ENCODE measurements around the gene PSMB7.

Gene PSMB7

DNA sequence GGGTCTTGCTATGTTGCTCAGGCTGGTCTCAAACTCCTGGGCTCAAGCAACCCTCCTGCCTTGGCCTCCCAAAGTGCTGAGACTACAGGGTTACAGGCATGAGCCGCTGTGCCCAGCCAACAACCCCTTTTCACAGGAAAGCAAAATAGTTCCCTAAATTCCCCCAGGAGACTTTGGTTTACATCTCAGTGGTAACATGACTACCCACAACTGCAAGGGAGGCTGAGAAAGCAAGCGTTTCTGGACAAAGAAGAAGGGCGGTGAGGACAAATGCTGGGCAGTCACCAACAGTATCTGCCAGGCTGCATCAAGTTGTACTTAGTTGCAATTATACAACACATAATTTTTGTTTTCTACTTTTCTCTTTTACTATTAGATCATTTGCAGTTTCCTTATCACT lies 27.6 kb upstream of the PSMB7 start:
- FAIRE-seq, result no peak

DNA sequence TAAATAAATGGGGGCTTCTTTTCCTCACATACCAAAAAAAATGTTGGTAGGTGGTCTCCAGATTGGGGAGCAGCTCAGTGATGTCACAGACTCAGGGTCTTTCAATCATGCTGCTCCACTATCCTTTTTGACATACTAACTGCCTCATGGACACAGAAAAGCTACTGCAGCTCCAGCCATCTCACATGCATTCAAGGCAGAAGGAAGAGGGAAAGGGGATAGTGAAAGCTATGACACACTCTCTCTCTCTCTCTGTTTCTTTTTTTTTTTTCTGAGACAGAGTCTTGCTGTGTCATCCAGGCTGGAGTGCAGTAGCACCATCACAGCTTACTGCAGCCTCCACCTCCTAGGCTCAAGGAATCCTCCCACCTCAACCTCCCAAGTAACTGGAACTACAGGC lies 27.1 kb upstream of the PSMB7 start:
- FAIRE-seq, result no peak

DNA sequence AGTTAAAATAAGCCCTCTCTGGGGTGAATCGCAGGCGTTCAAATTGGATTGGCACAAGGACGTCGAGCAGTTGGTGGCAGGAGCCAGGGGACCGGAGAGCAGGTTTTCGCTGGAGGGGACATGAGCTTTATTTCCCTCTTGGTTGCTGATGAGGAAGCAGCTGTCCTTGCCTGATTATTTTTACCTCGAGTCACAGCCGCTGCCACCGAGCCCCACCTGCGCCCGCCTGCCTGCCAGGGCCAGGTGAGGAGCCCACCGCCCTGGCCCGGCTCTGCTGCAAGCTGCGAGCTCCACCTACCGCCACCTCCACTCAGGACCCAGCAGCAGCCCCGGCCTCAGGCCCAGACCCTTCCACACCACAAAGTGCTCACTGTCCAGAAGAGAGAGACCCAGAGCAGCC lies 26.0 kb upstream of the PSMB7 start:
- FAIRE-seq, result no peak

DNA sequence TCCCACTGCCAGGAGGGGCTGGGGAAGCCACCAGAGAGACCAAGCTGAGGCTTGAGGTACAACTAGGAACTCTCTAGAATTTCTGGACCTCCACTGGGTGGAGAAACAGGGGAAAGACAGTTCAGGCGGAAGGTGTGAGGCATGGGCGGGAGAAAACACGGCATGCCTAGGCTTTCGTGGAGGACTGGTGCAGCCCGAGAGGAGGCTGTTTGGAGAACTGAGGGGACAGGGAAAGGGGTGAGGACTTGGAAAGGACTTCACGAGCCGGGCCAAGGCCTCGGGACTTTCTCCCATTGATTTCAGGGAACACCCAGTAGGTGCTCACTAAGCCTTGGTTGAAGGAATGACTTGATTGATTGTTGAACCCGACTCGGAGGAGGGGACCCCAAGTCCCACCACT lies 25.5 kb upstream of the PSMB7 start:
- FAIRE-seq, result no peak

DNA sequence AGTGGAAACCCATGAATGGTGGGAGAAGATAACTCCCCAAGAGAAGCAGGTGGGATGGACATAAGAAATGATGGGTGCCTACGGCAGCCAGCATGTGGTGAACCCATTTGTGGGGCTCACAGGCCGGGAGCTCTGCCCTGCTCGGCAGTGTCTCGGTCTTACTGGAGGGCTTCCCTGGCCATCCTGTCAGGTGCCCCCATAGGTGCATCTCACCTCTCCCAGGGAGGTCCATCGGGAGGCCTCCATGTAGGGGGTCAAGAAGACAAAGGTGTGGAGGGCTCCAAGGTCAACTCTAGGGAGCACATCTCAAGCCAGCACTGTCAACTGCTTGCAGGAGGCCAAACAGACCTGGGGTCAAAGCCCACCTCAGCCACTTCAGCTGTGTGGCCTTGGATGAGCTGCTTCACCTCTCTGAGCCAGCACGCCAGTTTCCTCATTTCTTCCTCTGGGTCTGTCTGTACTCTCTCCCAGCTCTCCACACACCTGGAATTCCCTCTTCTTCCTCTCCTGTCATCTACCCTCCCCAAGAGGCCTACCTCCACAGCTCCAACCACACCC lies 24.5 kb upstream of the PSMB7 start:
- FAIRE-seq, result no peak

DNA sequence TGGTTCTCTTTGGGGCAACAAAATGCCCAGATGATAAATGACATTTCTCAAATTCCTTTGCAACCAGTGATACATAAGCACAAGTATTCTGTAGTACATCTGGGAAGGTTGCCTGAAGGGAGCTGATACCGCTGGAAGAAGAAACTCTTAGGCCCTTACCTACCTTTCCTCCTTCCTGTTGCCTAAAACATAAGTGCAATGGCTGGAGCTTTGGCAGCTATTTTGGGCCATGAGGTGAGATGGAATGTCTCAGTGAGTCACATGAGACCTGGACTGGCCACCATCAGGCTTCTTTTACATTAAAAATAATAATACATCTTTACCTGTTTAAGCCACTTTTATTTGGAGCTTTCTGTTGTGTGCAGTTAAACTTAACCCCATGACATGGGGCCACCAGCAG lies 23.8 kb upstream of the PSMB7 start:
- FAIRE-seq, result no peak

DNA sequence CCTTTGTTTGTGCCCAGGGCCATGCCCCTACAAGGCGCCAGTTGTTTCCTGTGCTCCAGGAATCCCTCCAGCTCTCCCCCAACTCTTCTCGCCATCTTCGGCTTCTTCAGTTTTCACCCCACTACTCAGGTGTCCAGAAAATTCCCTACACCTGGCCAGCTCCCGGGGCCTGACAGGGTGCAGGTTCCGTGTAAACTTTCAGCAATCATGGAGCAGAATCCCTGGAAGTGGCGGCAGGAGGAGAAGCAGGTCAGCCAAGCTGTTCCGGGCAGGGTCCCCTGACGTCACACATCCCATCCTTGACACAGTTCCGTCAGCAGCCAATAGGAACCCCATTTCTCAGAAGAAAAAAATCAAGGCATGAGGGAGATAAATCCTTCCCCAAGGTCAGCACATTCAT lies 22.8 kb upstream of the PSMB7 start:
- no peak for FAIRE-seq

DNA sequence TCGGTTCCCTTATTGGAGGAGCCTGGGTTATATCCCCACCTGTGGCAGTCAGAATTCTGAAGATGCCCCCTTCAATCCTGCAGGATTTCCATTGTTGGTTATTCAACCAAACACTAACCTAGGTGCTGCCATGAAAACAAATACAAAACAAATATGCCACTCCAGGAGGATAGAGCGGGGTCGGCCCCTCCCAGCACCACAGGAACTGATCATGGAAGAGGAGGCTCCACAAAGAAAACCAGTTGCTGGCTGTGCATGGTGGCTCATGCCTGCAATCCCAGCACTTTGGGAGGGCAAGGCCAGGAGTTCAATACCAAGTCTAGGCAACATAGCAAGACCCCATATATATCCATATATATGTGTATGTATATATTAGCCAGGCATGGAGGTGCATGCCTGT lies 21.8 kb upstream of the PSMB7 start:
- FAIRE-seq, result no peak

DNA sequence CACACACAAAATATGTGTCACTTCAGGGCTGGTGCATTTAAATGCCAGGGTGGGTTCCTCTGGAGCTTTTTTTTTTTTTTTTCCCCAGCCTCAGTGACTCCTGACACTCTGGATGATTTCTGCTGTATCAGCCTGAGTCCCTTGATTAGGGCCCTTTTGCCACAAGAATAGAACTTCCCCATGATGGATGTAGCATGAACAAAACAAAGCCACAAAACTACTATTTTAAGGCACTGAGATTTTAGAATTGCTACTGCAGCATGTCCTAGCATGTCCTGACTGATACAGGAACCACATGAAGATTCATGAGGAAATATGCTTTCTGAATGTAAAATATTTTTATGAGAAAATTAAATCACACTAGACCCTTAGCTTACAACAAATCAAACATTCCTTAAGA lies 21.1 kb upstream of the PSMB7 start:
- no peak for FAIRE-seq

DNA sequence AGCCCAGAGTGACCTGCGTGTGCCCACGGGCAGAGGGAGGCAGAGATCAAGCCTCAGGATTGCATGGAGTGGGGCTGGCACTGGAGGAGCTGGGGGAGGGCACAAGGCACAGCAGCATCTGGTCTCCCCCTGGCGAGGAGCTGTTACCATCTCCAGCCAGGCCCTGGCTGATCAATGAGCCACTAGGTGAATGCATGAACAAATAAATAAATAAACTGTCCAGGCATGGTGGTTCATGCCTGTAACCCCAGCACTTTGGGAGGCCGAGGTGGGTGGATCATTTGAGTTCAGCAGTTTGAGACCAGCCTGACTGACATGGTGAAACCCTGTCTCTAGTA lies 14.3 kb upstream of the PSMB7 start:
- no peak for FAIRE-seq

DNA sequence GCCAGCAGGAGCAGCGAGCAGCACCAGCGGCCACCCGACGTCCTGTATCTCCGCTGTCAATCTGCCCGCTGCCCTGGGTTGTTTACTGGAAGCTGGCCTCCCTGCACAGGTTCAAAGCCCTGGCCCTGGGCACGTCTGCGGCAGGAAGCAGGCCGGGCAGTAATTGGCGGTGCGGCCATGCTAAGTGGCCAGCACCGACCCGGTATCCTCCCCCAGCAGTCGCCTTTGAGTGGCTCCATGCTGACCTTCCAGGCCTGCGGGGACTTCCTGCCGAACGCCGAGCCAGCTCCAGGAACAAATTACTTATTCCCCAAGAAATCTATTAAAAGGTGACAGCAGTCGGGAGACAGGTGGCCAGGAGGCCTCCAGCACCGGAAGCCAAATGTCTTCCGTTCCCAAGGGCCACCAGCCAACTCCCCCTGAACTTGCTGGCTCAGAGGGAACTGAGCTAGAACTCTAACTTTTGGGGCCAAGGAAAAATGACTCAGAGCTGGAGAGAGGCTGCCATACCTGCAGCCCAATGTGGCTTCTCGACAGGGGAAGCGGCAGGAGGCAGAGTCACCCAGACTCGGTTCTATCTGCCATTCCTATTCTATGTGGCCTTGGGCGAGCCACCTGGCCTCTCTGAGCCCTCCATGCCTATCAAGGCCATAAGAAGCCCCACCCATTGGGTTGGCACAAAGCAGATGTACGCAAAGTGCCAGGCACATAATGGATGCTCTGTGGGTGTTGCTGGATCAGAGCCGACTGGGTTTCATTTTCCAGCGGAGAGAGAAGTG lies 13.7 kb upstream of the PSMB7 start:
- no peak for FAIRE-seq

DNA sequence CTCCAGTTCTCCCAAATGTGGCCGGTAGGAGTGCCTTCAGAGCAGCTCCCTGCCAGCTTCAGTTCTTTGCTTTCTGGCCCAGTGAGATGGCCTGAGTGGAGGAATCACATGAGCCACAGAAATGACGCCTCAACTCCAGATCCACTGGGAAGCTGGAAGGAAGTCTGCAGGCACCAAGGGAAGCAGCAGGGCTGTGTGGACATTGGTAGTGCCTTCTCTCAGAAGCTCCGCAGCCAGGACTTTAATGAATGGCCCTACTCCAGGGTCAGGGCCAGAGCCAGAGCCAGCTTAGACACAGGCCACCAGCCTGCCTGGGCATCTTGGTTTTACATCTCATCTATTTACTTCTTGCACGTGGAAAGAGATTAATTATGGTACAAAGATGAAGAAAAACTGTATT lies 12.0 kb upstream of the PSMB7 start:
- FAIRE-seq, result no peak

DNA sequence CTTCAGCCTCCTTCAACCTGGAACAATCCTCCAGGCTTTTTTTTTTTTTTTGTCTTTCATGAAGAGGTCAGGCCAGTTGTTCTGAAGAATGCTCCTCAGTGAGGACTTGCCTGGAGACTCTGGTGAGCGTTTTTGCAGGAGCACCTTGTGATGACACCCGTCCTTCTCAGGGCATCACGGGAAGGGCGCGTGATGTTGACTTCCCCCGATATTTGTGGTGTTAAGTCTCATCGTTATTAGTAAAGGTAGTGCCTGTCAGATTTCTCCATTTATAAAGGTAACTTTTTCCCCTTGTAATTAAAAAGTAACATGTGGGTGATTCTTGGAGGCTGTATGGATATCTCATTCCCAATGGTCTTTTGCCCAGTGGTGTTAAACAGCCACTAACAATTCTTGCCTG lies 11.1 kb upstream of the PSMB7 start:
- FAIRE-seq, result no peak

DNA sequence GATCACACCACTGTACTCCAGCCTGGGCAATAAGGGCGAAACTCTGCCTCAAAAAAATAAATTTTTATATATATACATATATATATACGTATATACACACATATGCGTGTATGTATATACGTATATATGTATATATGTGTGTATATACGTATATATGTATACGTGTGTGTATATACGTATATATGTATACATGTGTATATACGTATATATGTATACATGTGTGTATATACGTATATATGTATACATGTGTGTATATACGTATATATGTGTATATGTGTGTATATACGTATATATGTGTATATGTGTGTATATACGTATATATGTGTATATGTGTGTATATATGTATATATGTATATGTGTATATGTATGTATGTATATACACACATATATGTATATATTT lies 10.5 kb upstream of the PSMB7 start:
- FAIRE-seq, result peak; percentile 80

DNA sequence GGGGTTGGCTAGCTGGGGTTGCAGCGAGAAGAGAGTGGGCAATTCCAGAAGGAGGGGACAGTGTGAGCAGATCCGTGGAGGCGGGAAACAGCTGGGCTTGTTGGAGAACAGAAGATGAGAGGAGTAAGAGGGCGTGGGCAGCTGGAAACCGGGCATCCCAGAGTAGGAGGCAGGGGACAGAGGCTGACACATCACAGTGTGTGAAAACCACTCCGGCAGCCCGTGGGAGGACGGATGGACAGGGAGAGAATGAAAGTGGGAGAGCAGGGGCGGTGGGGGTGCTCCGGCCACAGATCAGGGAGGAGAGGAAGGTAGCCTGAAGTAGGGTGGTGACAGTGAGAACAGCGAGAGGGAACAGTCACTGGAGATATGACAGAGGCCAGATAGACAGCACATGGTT lies 8.3 kb upstream of the PSMB7 start:
- FAIRE-seq, result no peak

DNA sequence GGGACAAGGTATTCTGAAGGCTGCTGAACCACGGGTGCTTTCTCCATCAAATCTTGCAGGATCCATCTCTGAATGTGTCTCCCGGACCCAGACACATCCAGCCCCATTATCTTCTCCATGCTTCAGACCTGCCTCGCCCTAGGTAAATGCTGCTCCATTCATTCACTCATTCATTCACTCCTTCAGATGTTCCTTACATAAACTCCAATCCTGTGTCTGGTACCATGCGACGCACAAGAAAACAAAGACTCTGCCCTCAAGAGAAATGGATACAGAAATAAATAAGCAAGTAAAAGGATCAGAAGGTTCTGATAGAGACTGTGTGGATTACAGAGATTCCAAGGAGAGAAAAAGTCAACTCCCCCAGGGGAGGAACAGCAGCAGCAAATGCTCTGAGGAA lies 7.9 kb upstream of the PSMB7 start:
- FAIRE-seq, result no peak

DNA sequence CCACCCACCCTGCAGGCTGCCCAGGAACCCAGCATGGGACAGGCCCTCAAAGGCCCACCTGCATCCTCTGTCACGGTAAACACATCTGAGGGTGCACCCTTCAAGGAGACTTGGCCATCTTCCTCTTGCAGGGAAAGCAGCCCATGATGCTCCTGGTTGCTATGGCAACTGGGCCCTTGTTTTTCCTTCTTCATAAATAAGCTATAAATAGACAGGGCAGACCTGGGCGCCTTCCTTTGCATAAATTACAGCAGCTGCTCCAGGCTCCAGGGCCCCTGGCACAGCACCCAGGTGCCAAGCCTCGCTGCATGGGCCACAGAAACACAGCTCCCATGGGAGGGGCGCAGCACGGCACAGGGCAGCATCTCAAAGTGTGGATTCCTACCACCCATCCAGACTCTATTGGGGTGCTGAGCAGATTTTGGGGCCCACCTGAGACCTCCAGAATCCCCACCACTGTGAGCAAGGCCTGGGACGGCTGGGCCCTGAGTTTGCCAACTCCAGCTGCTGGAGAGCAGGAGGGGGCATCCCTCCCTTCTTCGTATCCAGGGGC lies 5.8 kb upstream of the PSMB7 start:
- FAIRE-seq, result no peak

DNA sequence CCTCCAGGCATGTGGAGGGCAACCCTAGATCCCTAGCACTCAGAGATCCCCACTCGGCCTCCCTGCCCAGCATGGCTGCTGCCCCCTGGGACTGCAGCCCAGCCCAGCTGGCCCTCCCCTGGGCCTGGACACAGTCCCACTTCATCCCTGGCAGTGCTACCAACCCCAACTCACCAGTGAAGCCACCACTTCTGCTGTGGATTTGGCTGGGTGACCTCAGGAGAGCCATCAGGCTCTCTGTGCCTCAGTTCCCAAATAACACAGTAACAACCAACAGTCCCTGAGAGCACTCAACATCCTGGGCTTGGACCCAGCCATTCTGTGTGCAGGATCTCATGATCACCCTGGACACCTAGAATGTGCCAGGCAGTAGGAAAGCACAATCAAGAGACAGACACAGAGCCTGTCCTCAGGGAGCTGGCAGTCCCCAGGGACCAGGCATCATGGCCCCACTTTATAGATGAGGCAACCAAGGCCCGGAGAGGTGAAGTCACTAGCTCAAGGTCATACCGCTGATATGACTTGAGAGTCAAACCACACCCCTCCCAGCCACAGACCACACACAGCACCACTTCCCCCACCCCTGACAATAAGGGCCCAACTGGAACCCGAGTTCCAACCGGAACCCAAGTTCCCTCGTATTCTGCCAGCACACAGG lies 4.7 kb upstream of the PSMB7 start:
- FAIRE-seq, result no peak

DNA sequence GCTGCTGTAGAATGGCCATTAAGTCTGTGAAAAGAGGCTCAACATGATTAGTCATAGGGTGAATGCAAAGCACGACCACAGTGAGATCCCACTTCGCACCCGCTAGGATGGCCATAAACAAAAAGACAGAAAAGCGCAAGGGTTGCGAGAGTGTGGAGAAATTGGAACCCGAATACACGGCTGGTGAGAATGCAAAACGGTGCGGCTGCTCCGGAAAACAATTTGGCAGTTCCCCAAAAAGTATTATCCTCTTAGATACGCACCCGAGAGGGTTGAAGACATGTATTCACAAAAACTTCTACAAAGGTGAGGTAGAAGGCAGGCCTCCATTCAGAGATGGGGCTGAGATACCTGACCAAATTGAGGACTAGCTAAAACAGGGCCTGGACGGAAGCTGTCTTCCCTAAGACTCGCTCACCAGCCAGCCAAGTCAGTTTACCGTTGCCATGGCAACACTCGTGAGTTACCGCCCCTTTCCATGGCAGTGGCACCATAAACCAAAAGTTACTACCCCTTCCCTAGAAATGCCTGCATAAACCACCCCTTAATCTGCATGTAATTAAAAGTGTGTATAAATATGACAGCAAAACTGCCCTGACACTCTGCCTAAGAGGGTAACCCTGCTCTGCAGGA lies 726 bp upstream of the PSMB7 start:
- no peak for FAIRE-seq

DNA sequence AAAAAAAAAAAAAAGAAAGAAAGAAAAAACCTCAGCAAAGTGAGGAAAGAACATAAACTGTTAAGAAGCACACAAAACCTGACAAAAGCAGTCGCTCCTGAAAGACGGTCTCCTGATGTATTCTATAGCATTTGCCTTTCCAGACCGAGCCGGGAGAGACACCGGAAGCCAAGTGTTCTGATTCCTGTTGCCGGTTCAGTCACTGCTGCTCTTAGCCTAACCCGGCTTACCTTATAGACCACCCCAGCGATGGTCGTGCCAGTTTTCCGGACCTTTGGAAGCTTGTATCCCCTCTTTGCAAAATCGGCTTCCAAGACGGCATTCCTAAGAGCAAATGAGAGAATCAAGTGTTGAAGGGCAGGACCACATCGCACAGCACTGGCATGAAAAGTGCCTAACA lies 630 bp downstream of the PSMB7 start:
- no peak for FAIRE-seq

DNA sequence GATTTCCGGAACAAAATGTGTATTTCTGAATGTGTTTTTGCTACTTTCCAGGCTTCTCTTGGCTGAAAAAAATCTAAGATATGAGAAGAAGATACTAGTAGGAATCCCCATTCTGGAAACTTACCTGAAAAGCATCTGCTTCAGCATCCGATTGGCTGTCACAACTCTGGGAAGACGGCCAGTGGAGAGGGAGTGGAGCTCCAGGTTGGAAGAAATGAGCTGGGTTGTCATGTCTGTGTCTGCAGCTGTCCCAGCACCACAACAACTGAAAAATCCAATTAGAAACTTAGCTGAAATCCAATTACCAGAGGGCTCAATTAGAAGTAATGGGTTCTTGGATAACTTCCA lies 3.0 kb downstream of the PSMB7 start:
- no peak for FAIRE-seq

DNA sequence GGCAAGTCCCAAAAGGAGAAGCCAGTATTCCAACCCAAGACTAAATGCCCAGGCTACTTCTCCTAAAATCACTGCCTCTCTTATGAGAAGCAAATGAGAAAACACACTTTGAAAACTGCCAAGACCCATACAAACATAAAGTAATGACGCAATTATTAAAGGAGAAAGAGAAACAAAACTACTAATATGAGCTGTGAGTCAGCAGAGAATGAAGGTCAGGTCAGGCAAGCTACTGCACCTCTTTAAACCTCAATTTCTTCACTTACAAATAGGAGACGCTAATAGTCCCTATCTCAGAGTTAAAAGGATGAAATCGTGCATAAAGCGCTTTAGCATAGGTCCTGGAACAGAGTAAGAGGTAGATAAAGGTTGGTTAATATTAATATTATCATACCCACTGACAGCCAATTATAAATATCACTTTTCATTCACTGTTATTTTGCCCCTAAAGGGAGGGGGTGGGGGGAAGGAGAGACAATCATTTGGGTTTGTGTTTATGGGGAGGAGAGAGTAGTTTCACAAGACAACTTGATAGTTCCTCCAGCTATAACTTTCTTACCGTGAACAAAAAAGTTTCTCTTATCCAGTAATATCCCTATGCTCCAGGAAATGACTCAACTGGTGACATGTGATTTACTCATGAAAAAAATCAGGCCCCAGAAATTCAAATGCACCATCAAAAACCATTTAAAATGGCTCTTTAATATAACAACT lies 3.6 kb downstream of the PSMB7 start:
- FAIRE-seq, result no peak

DNA sequence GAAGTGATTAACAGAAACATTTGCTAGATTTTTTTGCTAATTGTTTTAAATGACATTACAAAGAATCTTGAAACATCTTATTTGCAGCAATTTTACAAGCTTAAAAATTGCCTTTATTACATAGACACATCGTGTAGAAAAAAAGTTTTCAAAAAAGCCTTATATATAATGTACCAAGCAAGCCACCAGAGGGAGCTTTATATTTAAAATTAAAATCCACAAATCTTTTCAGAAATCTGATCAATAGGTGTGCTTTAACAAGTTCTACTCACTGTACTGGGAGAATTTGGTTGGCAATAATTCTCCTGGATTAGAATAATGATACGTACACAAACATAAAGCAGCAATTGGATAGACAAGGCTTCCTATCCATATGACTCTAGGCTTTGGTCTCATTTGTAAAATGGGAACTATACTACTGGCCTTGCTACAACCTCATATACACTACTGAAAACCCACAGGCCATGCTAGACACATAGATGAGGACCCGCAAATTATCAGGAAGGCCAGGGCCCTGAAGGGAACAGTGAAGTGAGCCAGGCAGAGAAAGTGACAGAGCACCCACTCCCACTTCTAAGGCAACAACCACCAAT lies 4.8 kb downstream of the PSMB7 start:
- FAIRE-seq, result no peak
